Measurements from ENCODE around the gene DSG2. TPM values are rescaled to one million over a fixed set of nuclear protein-coding genes. Genes with fewer than 3 reads are reported as not detected.
A peak's percentile ranks its signal among the peaks of the same experiment; 100 is the strongest.
"Not testable (repeated sequence)": the region's sequence is repeated elsewhere in the genome, so short reads cannot be mapped to it uniquely, and the experiment has no call there.

The DSG2 gene
- total RNA-seq, 1 donor from 2014 or later: 8.2 TPM

- no peak overlapping the region for H3K4me3 Mint-ChIP-seq (ENCODE audit: unreplicated experiment)
- peaks cover 7% of the 10 kb centered on the region for H3K36me3 Mint-ChIP-seq (ENCODE audit: unreplicated experiment)
- TF ChIP-seq, protein P1, sequence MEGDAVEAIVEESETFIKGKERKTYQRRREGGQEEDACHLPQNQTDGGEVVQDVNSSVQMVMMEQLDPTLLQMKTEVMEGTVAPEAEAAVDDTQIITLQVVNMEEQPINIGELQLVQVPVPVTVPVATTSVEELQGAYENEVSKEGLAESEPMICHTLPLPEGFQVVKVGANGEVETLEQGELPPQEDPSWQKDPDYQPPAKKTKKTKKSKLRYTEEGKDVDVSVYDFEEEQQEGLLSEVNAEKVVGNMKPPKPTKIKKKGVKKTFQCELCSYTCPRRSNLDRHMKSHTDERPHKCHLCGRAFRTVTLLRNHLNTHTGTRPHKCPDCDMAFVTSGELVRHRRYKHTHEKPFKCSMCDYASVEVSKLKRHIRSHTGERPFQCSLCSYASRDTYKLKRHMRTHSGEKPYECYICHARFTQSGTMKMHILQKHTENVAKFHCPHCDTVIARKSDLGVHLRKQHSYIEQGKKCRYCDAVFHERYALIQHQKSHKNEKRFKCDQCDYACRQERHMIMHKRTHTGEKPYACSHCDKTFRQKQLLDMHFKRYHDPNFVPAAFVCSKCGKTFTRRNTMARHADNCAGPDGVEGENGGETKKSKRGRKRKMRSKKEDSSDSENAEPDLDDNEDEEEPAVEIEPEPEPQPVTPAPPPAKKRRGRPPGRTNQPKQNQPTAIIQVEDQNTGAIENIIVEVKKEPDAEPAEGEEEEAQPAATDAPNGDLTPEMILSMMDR (IDR thresholded peaks at IDR 0.05; ENCODE audit: partially characterized antibody, unreplicated experiment): no peak
- no peaks in the 10 kb centered on the region for H3K9me3 Mint-ChIP-seq (ENCODE audit: unreplicated experiment)
- DNase-seq: no peak
- H3K27ac Mint-ChIP-seq (ENCODE audit: unreplicated experiment): no peak overlapping the region
- peaks cover 1% of the 10 kb centered on the region for H3K27me3 Mint-ChIP-seq (ENCODE audit: unreplicated experiment)
- H3K4me1 Mint-ChIP-seq (ENCODE audit: low read depth, unreplicated experiment): peaks cover 3% of the 10 kb centered on the region
Measured at GRCh38 chr18:31492671-31493070, 5.3 kb upstream of the DSG2 start.

DNA sequence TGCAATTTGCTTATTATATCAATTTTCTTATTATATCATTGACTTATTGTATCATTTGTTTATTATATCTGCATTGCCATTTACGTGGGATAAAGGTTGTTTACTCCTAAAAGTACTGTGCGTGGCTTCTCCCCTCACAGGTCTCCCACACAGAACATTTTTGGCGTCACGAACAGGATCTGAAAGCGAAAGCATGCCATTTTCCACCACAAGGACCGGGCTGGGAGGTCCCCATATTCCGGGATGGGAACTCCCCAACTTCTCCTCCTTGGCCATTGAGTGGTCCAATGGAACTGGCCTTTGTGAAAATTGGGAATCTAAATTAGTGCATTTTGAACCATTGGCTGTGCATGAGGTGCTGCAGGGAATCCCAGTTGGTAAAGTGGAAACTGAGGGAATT is 4.8 kb upstream of the DSG2 start:
- no peak overlapping the region for H3K4me3 Mint-ChIP-seq (ENCODE audit: unreplicated experiment)
- H3K27ac Mint-ChIP-seq (ENCODE audit: unreplicated experiment): no peak overlapping the region
- no peaks in the 10 kb centered on the region for H3K9me3 Mint-ChIP-seq (ENCODE audit: unreplicated experiment)
- TF ChIP-seq, protein P1 (IDR thresholded peaks at IDR 0.05; ENCODE audit: partially characterized antibody, unreplicated experiment): no peak
- H3K36me3 Mint-ChIP-seq (ENCODE audit: unreplicated experiment): peaks cover 7% of the 10 kb centered on the region
- no peak for DNase-seq
- H3K27me3 Mint-ChIP-seq (ENCODE audit: unreplicated experiment): peaks cover 1% of the 10 kb centered on the region
- peaks cover 3% of the 10 kb centered on the region for H3K4me1 Mint-ChIP-seq (ENCODE audit: low read depth, unreplicated experiment)

DNA sequence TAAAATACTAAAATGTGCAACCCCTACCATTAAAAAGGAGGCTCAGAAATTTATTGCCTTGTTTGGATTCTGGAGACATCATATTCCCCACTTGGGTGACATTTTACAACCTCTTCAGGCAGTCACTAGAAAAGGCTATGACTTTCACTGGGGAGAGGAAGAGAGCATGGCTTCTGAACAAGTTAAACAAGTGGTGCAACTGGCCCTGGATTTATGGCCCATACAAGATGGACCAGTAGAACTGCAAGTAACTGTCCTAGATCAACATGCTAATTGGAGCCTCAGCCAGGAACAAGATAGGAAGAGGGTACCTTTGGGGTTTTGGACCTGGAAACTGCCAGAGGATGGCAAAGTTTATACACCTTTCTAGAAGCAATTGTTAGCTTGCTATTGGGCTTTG is 4.0 kb upstream of the DSG2 start:
- Mint-ChIP-seq H3K36me3 (ENCODE audit: unreplicated experiment) (peaks cover 7% of the 10 kb centered on the region), H3K4me3 (ENCODE audit: unreplicated experiment) (no peak overlapping the region), H3K27me3 (ENCODE audit: unreplicated experiment) (peaks cover 6% of the 10 kb centered on the region), H3K9me3 (ENCODE audit: unreplicated experiment) (peaks cover 2% of the 10 kb centered on the region), H3K27ac (ENCODE audit: unreplicated experiment) (no peak overlapping the region), H3K4me1 (ENCODE audit: low read depth, unreplicated experiment) (peaks cover 4% of the 10 kb centered on the region)
- DNase-seq: no peak
- TF ChIP-seq, protein P1 (IDR thresholded peaks at IDR 0.05; ENCODE audit: partially characterized antibody, unreplicated experiment): no peak

DNA sequence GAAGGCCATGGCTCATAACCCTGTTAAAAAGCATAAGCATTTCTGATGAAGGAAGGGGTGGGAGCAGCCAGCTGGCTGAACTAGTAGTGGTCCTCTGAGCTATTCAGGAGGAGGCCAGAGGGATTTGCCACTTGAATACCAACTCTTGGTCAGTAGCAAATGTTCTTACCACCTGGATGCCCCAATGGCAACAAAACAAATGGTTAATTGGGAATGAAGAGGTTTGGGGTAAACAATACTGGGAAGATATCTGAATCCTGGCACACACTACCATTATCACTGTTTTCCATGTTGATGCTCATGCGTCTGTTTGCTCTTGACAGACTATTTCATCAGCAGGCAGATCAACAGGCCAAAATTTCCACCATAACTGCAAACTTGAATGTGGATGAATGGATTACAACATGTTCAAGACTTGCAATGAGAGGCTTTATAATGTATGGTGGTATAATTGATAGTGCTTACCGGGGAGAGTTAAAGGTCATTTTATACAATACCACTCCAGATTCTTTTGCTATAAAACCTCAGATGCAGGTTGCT is 3.2 kb upstream of the DSG2 start:
- H3K27me3 Mint-ChIP-seq (ENCODE audit: unreplicated experiment); H3K36me3 Mint-ChIP-seq (ENCODE audit: unreplicated experiment); H3K27ac Mint-ChIP-seq (ENCODE audit: unreplicated experiment); H3K4me1 Mint-ChIP-seq (ENCODE audit: low read depth, unreplicated experiment); H3K4me3 Mint-ChIP-seq (ENCODE audit: unreplicated experiment); DNase-seq; H3K9me3 Mint-ChIP-seq (ENCODE audit: unreplicated experiment): not testable (repeated sequence)

DNA sequence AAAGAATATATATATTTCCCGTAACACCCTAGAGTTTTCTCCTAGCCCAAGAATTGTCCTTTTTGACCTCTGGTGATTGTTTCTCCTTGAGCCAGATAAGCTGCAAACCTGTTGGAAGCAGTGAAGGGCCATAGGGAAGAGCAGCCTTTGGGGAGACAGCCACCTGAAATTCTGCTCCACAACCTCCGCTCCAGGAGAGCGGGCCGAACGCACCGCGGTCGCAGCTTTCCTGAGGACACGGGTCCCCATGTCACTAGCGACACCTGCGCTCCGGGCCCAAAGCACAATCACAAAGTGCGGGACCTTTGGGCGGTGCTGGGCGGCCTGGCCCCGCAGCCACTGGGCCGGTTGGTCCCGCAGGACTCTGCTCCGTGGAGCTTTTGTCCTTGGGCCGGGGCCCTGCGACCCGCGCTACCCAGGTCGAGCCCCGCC is 557 bp upstream of the DSG2 start:
- TF ChIP-seq, protein P1 (IDR thresholded peaks at IDR 0.05; ENCODE audit: partially characterized antibody, unreplicated experiment): no peak
- Mint-ChIP-seq H3K9me3 (ENCODE audit: unreplicated experiment) (peaks cover 2% of the 10 kb centered on the region), H3K36me3 (ENCODE audit: unreplicated experiment) (no peaks in the 10 kb centered on the region), H3K4me1 (ENCODE audit: low read depth, unreplicated experiment) (peaks cover 6% of the 10 kb centered on the region), H3K27ac (ENCODE audit: unreplicated experiment) (no peak overlapping the region), H3K4me3 (ENCODE audit: unreplicated experiment) (peak overlapping the region; percentile 50), H3K27me3 (ENCODE audit: unreplicated experiment) (peaks cover 9% of the 10 kb centered on the region)
- DNase-seq: no peak
